Measurements from ENCODE around the gene CFAP69.
"Not testable (repeated sequence)": the region's sequence is repeated elsewhere in the genome, so short reads cannot be mapped to it uniquely, and the experiment has no call there.

Gene CFAP69

DNA sequence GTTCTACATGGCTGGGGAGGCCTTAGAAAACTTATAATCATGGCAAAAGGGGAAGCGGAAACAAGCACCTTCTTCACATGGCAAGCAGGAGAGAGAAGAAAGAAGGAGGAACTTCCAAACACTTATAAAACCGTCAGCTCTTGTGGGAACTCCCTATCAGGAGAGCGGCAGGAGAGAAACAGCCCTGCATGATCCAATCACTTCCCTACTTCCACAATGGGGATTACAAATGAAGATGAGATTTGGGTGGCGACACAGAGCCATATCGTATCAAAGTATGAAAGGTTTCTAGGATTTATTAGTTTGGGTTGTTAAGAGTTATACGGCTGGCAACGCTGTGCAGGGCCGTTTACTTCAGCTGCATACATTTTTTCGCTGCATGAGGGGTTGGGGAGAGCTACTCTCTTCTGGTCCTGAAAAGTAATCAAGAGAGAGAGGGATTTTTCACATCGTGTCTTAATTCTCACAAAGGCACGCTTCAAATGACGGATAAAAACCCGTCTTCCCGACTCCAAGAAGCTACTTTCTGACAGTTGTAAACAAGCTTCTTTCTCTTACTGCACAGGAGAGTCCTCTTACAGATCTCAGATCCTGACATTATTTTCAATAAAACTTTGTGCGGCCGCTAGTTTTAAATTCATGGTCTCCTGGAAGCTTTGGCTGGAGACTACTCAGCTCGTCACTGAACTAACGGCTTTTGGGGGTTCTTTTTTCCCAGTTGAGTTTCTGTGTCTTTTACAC, 100.8 kb downstream of the CFAP69 start:
- peak; percentile 8 for DNase-seq (ENCODE audit: low spot score)

DNA sequence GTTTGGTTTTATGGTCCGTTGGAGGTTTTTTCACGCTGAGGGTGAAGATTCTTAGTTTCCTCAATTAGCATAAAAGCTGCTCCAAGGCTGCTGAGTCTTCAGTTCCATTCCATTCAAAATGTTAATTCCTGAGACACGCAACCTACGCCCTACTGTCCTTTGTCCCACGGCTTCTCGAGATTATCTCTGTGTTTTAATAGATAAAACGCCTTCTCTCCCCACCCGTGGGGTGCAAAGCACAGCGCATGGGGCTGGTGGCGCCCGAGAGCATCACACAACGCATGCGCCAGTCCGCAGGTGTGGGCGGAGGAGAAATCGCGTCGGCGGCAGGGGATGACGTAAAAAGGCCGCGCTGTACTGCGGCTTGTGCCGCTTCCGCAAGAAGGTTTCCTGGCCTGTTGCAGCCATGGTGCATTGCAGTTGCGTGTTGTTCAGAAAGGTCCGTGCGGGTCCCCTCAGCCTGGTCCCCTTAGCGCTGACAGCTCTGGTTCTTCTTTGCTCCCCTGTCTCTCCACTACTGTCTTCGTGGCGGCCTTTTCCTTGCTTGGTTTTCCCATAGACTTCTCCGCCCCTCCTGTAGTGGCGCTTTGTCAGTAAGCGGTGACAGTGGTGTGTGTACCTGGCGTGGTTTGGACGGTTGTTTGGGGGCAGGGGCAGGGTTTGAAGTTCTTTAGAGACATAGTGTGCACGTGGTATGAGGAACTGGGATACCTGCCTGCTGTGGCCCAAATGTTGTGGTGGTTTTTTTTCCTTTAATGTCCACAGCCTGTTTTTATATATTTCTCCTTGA, 101.6 kb downstream of the CFAP69 start, which contains the start of gene GTPBP10:
Gene GTPBP10, plus strand, starts transcription at position 381 of the 790 bp plus-strand sequence. Its CDS starts 26 bp downstream, at position 407.
- peak; percentile 94 for DNase-seq (ENCODE audit: low spot score)
- CTCF ChIA-PET = interaction anchor here (0.6 to 0.9 kb wide), 2 partner anchors 49 to 142 kb away, joined by 3 to 4 read pairs; no protein-coding TSS in a partner anchor
- peak within 1 kb of the TSS; percentile 74 for H3K27ac ChIP-seq
- POLR2A ChIA-PET (ENCODE audit: low non-redundant PET) = interaction anchor here (0.9 kb wide), 1 partner anchor 57 kb away, joined by 3 read pairs; no protein-coding TSS in a partner anchor
- TF ChIP-seq, protein P1, sequence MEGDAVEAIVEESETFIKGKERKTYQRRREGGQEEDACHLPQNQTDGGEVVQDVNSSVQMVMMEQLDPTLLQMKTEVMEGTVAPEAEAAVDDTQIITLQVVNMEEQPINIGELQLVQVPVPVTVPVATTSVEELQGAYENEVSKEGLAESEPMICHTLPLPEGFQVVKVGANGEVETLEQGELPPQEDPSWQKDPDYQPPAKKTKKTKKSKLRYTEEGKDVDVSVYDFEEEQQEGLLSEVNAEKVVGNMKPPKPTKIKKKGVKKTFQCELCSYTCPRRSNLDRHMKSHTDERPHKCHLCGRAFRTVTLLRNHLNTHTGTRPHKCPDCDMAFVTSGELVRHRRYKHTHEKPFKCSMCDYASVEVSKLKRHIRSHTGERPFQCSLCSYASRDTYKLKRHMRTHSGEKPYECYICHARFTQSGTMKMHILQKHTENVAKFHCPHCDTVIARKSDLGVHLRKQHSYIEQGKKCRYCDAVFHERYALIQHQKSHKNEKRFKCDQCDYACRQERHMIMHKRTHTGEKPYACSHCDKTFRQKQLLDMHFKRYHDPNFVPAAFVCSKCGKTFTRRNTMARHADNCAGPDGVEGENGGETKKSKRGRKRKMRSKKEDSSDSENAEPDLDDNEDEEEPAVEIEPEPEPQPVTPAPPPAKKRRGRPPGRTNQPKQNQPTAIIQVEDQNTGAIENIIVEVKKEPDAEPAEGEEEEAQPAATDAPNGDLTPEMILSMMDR (conservative IDR thresholded peaks at IDR 0.05; ENCODE audit: low read depth) = peak; percentile 88

More for the DNA sequence above, 100.8 kb downstream of the CFAP69 start:
- H3K27ac ChIP-seq = no peak overlapping the region; the same call in 1 of the 2 replicates
- TF ChIP-seq, protein P1 (conservative IDR thresholded peaks at IDR 0.05; ENCODE audit: low read depth) = no peak
- ChIA-PET CTCF (interaction anchor here (0.6 to 0.9 kb wide), 2 partner anchors 48 to 143 kb away, joined by 3 to 4 read pairs; no protein-coding TSS in a partner anchor), POLR2A (ENCODE audit: low non-redundant PET) (interaction anchor here (0.9 kb wide), 1 partner anchor 58 kb away, joined by 3 read pairs; no protein-coding TSS in a partner anchor)

DNA sequence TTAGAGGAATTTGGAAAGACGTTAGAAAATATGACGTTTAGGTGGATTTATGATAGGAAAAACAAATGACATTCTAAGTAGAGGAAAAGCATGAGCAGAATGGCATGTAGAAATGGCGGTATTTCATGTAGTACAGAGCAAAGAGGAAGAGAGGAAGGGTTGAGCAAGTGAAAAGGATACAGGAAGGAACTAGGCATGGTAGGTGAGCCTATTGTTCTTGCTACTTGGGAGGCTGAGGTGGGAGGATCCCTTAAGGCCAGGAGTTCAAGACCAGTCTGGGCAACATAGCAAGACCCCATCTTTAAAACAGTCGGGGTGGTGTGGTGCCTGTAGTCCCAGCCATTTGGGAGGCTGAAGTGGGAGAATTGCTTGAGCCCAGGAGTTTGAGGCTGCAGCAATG, 102.8 kb downstream of the CFAP69 start:
- ChIA-PET CTCF (no interaction called here), POLR2A (ENCODE audit: low non-redundant PET) (no interaction called here)
- TF ChIP-seq, protein P1 (conservative IDR thresholded peaks at IDR 0.05; ENCODE audit: low read depth) = no peak
- no peak for DNase-seq (ENCODE audit: low spot score)
- no peak overlapping the region for H3K27ac ChIP-seq

DNA sequence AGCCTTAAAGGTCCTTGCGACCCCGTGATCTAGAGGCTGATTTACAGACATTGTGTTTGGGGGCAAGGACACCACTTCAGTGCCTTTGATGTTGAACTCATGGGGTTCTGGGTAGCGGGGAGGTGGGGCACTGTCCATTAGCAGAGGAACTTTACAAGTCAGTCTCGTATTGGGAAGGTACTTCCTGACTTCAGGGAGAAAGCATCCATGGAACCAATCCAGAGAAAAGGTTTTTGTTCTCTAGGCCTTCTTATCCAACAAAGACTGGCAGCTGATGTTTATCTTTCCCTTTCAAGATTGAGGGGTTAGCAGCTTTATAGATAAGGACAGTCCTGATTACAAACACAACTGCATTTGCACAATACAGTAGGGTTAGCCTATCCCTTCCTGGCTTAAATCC, 104.3 kb downstream of the CFAP69 start:
- ChIA-PET CTCF (no interaction called here), POLR2A (ENCODE audit: low non-redundant PET) (no interaction called here)
- H3K27ac ChIP-seq = no peak overlapping the region
- TF ChIP-seq, protein P1 (conservative IDR thresholded peaks at IDR 0.05; ENCODE audit: low read depth) = no peak
- no peak for DNase-seq (ENCODE audit: low spot score)

GRCh38 chr7:90350032-90350431, 105.1 kb downstream of the CFAP69 start:
- CTCF ChIA-PET = interaction anchor here (0.6 kb wide), 2 partner anchors 20 to 51 kb away, joined by 3 read pairs; no protein-coding TSS in a partner anchor
- H3K27ac ChIP-seq; POLR2A ChIA-PET (ENCODE audit: low non-redundant PET); DNase-seq (ENCODE audit: low spot score): not testable (repeated sequence)

- H3K27ac ChIP-seq = no peak overlapping the region
- TF ChIP-seq, protein P1 (conservative IDR thresholded peaks at IDR 0.05; ENCODE audit: low read depth) = no peak
- ChIA-PET CTCF (no interaction called here), POLR2A (ENCODE audit: low non-redundant PET) (no interaction called here)
- DNase-seq (ENCODE audit: low spot score) = no peak
These were observed 107.0 kb downstream of the CFAP69 start for GRCh38 chr7:90351987-90352386.

Measured in RWPE1 (cell line).